UCSD-AML1 (cell line): ENCODE results near the gene SLC44A5.
"Not testable (repeated sequence)": the region's sequence is repeated elsewhere in the genome, so short reads cannot be mapped to it uniquely, and the experiment has no call there.

ENCODE experiments used
- DNase-seq: peaks from one replicate; lab custom pipeline; 2025; ENCODE audit not compliant: unreplicated experiment; lab: John Stamatoyannopoulos, UW

Gene SLC44A5

DNA sequence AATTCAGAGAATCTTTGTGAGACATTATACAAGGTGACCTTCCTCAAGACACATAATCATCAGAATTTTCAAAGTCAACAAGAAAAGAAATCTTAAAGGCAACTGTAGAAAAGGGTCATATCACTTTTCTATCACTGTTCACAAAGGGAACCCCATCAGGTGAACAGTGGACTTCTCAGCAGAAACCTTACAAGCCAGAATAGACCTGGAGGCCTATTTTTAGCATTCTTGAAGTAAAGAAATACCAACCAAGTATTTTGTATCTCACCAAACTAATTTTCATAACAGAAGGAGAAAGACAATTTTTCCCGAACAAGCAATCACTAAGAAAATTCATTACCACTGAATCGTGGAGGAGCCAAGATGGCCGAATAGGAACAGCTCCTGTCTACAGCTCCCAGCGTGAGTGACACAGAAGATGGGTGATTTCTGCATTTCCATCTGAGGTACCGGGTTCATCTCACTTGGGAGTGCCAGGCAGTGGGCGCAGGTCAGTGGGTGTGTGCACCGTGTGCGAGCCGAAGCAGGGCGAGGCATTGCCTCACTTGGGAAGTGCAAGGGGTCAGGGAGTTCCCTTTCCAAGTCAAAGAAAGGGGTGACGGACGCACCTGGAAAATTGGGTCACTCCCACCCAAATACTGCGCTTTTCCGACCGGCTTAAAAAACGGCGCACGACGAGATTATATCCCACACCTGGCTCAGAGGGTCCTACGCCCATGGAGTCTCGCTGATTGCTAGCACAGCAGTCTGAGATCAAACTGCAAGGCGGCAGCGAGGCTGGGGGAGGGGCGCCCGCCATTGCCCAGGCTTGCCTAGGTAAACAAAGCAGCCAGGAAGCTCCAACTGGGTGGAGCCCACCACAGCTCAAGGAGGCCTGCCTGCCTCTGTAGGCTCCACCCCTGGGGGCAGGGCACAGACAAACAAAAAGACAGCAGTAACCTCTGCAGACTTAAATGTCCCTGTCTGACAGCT is 235.2 kb downstream of the SLC44A5 start:
- DNase-seq = not testable (repeated sequence)

DNA sequence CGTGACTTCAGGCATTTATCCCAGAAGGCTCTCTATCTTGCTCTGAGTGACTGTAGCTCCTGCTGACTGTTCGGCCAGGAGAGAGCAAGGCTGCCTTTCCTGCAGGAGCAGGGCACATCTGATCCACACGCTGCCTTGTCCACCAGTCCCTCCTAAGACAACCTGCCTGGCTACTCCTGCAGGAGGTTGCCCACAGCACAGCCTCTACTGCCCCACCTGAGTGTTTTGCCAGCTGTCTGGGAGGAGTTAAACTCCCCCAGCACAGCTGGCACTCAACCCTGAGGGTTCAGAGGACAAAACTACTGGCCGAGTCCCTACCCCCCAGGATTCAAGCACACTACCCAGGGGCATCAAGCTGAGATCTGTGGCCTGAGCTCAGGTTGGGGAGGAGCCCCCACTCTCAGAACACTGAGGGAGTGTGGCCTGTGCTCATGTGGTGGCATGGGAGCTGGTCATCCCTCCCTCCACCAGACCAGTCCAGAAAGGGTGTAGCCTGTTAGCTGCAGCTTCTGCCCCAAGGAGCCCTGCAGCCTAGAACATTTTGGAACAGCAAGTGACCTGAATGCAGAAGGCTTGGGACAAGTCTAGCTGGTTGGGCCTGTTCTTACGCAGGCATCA is 237.3 kb downstream of the SLC44A5 start:
- peak; percentile 6 for DNase-seq

DNA sequence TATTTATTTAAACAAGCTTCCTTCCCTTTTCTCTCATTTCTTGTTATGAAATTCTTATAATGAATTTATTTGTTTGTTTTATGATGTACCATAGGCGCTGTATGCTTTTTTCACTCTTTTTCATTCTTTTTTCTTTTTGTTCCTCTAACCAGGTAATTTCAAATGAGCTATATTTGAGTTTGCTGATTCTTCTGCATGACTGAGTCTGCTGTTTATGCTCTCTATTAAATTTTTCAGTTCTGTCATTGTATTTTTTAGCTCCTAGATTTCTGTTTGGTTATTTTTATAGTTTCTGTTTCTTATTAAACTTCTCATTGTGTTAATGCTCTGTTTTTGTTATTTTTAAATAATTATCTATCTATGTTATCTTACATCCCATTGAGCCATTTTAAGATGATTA is 244.3 kb downstream of the SLC44A5 start:
- DNase-seq = no peak

GRCh38 chr1:75361260-75361659 is 249.7 kb downstream of the SLC44A5 start:
- no peak for DNase-seq

DNA sequence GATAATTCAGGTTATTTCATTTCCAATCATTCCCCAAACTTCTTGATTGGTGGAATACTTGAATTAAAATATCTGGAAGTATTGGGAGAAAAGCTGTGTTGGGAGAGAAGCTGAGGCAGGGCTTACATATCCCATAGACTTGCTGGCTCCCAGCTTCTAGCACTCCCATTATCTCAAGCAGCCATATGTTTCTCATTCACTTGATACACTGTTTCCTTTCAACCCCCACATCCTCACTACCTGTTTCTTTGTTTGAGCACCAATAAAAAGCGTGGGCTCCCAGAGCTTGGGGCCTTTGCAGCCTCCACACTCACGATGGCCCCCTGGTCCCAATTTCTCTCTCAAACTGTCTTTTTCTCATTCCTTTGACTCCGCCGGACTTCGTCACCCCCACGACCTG is 256.6 kb downstream of the SLC44A5 start:
- DNase-seq = not testable (repeated sequence)

GRCh38 chr1:75353051-75353450 is 257.9 kb downstream of the SLC44A5 start:
- DNase-seq = no peak

GRCh38 chr1:75345538-75346292 is 265.2 kb downstream of the SLC44A5 start:
- no peak for DNase-seq

- DNase-seq = no peak
Observed at GRCh38 chr1:75342786-75343185, 268.1 kb downstream of the SLC44A5 start.

GRCh38 chr1:75341537-75341936 is 269.4 kb downstream of the SLC44A5 start:
- DNase-seq = no peak

DNA sequence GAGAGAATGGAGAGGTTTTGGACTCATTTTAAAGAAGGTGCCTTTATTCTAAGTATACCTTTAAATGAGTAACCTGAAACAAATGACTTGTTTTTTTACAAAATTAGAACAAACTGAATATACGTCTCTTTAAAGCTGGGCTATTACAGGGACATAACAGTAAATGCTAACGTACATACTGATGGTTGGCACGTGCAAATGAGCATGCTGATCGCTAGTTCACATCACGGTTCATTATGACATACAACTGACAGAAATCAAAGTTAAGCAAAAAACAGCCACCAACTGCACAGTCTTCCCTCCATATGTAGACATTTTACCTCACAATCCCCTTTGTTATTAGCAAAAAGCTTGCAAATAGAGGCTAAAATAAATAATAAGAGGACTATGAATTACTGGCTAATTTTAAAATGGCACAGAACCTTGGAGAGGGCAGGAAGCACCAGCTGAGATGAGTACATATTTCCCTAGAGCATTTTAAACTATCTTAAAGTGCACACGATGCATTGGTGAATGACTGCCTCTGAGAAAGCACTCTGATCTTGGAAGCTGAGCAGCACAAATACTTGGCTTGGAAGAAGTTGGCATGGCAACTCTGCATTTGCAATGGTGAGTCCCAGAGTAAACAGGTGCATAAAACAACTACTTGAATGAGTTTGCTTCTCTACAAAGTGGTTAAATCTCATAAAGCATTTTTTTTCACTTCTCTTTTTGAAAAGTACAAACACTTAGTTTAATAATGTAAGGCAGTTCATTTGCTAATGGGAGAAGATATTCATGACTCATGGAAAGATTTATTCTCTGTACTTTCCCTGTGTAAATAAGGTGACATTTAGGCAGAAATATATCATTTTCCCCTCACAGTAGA is 272.1 kb downstream of the SLC44A5 start:
- DNase-seq = no peak

DNA sequence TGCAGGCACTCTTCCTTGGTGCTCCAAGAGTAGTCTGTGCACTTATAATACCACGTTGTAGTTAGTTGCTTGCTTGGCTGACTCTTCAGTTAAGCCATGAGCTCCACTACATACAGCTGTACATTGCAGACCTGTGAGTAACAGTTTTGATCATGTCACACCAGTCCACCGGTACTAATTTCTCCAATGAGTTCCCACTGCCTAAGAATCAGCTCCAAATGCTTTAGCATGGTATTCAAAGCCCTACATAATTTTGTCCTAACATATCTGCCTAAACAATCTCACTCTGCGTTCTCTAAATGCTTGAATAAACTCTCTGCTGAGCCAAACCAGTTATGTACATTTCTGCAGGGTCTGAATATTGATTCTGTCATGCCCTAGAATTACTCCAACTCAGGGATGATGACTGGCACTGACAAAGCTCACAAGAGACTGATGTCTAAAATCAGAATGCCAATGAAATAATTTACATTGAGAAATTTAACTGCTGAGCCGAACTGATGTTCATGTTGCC is 276.0 kb downstream of the SLC44A5 start:
- no peak for DNase-seq

GRCh38 chr1:75330624-75331023 is 280.3 kb downstream of the SLC44A5 start:
- no peak for DNase-seq

DNA sequence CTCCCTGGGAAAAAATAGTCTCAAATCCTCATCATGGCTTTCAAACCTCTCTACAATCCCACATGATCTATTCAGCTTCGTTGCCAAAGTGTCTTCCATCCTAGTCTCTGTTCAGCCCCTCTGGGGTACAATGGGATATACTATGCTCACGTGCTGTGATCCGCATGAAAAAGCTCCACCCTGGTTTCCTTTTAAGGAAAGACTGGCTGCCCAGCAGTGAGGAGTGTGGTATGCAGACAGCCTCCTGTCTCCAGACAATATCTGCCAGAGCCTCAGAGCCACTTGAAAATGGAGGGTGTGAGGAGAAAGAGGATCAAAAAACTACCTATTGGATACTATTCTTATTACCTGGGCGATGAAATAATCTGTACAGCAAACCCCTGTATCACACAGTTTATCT is 282.2 kb downstream of the SLC44A5 start:
- DNase-seq = no peak

DNA sequence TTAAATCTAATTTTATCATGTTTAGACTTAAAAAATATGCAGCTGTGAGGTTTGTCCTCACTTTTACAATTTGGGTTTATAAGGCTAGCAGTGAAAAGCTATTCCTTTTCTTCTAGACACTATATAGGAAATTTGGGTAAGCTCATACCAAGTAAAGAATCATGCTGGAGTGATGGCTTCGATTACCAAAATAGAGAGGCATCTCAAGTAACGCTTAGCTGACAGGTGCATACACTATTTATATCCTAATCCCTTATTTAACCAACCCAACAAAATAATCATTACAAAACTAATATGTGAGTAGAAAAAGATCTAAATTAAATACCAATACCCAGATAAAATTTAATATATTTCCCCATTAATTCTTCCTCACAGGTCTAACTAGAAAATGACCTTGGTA is 283.5 kb downstream of the SLC44A5 start:
- DNase-seq = no peak

DNA sequence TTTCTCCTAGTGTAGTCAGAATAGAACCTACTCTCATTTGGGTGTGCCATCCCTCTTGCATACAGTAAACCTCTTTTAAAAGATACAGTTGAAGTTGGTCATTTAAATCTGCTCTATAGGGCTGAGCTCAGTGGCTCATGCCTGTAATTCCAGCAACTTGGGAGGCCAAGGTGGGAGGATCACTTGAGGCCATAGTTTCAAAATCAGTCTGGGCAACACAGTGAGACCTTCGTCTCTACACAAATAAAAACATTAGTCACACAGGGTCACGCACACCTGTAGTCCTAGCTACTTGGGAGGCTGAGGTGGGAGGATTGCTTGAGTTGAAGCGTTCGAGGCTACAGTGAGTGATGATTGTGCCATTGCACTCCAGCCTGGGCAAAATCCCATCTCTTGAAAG is 292.9 kb downstream of the SLC44A5 start:
- no peak for DNase-seq

GRCh38 chr1:75316230-75316629 is 294.7 kb downstream of the SLC44A5 start:
- DNase-seq = no peak

- DNase-seq = no peak
Observed at GRCh38 chr1:75312620-75313019, 298.3 kb downstream of the SLC44A5 start.

- no peak for DNase-seq
Observed at GRCh38 chr1:75310067-75310466, 300.8 kb downstream of the SLC44A5 start.

GRCh38 chr1:75308365-75308764 is 302.5 kb downstream of the SLC44A5 start:
- DNase-seq = no peak

- no peak for DNase-seq
Observed at GRCh38 chr1:75305061-75305460, 305.9 kb downstream of the SLC44A5 start.
